Left ventricle myocardium inferior (tissue), 1 donor: Measurements from ENCODE around the gene MDM4. TPM values are rescaled to one million over a fixed set of nuclear protein-coding genes. Genes with fewer than 3 reads are reported as not detected.
"Not testable (repeated sequence)": the region's sequence is repeated elsewhere in the genome, so short reads cannot be mapped to it uniquely, and the experiment has no call there.

Source experiments
- DNase-seq: peaks from one replicate; pipeline ENCODE4 v3.0.0-alpha.2; 2020
- H3K27ac ChIP-seq: fragments of 200-600 bp; replicated peaks from 2 replicates; pipeline ENCODE4 v1.8.0; 2021
- H3K27me3 ChIP-seq: fragments of 200-600 bp; 2 replicates; pipeline ENCODE4 v1.8.0; 2021; ENCODE audit warnings: low read depth
- H3K36me3 ChIP-seq: fragments of 200-600 bp; 2 replicates; pipeline ENCODE4 v1.8.0; 2021
- H3K4me1 ChIP-seq: fragments of 200-600 bp; 2 replicates; pipeline ENCODE4 v1.8.0; 2021
- H3K4me3 ChIP-seq: fragments of 200-600 bp; 2 replicates; pipeline ENCODE4 v1.8.0; 2021; ENCODE audit warnings: mild to moderate bottlenecking, moderate library complexity
- H3K9me3 ChIP-seq: fragments of 200-600 bp; replicated peaks from 2 replicates; pipeline ENCODE4 v1.8.0; 2021
- intact Hi-C: fragments of 100-400 bp; cut with micrococcal nuclease; formaldehyde crosslinking; loops from one replicate; pipeline ENCODE4 v1.11.0; 2022
- total RNA-seq: library from RNA; stranded (reverse); fragmentation: NEBNext Ultra II Directional; extraction: Animal tissue kit (Norgen Biotek cat#: 25700); gene quantifications from one replicate; pipeline ENCODE4 v1.2.1, GENCODE V29; 2021
- TF ChIP-seq, protein P1 (sequence below): fragments of 200-600 bp; IDR thresholded peaks from 2 replicates; pipeline ENCODE4 v1.8.0; 2021; ENCODE audit warnings: antibody characterized with exemption, mild to moderate bottlenecking, borderline replicate concordance
- donor health status: DM: no; HTN: yes; CAD: no; lungs with severe emphysema.

Gene MDM4
- total RNA-seq, 1 donor from 2014 or later: 29.3 TPM

DNA sequence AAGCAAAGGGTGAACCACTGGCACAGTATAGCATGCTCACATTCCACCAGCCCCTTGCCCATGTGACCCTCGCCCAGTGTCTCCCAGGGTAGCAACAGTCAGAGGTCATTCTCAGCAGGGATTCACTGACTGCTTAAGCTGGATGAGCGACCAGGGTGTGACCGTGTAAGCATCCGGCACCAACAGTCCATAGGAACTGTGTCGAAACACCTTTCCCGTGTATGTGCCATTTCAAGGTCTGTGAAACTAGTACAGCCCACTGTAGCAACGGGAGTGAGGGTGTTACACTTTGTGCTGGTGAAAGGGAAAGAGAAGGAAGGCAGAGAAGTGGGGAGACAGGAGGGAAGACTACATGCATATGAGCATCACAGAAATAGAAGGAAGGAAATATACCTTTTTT lies 32.4 kb upstream of the MDM4 start:
- Histone ChIP-seq H3K36me3 (no peaks in the 10 kb centered on the region), H3K9me3 (no peaks in the 10 kb centered on the region), H3K27me3 (no peaks in the 10 kb centered on the region), H3K27ac (peak overlapping the region; percentile 71), H3K4me1 (peaks cover 73% of the 10 kb centered on the region), H3K4me3 (no peak overlapping the region)
- intact Hi-C loops: no loop called here
- TF ChIP-seq, protein P1, sequence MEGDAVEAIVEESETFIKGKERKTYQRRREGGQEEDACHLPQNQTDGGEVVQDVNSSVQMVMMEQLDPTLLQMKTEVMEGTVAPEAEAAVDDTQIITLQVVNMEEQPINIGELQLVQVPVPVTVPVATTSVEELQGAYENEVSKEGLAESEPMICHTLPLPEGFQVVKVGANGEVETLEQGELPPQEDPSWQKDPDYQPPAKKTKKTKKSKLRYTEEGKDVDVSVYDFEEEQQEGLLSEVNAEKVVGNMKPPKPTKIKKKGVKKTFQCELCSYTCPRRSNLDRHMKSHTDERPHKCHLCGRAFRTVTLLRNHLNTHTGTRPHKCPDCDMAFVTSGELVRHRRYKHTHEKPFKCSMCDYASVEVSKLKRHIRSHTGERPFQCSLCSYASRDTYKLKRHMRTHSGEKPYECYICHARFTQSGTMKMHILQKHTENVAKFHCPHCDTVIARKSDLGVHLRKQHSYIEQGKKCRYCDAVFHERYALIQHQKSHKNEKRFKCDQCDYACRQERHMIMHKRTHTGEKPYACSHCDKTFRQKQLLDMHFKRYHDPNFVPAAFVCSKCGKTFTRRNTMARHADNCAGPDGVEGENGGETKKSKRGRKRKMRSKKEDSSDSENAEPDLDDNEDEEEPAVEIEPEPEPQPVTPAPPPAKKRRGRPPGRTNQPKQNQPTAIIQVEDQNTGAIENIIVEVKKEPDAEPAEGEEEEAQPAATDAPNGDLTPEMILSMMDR: no peak
- no peak for DNase-seq

DNA sequence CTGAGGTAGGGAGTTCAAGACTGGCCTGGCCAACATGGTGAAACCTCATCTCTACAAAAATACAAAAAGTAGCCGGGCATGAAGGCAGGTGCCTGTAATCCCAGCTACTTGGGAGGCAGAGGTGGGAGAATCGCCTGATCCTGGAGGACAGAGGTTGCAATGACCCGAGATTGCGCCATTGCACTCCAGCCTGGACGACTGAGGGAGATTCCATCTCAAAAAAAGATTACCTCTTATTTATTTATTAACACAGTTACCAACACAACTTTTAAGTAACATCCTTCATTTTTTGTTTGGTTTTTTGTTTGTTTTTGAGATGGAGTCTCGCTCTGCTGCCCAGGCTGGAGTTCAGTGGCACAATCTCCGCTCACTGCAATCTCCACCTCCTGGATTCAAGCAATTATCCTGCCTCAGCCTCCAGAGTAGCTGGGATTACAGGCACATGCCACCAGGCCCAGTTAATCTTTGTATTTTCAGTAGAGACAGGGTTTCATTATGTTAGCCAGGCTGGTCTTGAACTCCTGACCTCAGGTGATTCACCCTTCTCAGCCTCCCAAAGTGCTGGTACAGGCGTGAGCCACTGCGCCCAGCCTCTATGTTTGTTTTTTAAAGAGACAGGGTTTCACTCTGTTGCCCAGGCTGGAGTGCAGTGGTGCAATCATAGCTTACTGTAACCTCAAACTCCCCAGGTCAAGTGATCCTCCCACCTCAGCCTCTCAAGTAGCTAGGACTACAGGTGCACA lies 29.5 kb upstream of the MDM4 start:
- H3K36me3 ChIP-seq, H3K27me3 ChIP-seq, H3K9me3 ChIP-seq, H3K27ac ChIP-seq, H3K4me3 ChIP-seq, intact Hi-C loops, DNase-seq: not testable (repeated sequence)
- H3K4me1 ChIP-seq: peaks cover 68% of the 10 kb centered on the region

DNA sequence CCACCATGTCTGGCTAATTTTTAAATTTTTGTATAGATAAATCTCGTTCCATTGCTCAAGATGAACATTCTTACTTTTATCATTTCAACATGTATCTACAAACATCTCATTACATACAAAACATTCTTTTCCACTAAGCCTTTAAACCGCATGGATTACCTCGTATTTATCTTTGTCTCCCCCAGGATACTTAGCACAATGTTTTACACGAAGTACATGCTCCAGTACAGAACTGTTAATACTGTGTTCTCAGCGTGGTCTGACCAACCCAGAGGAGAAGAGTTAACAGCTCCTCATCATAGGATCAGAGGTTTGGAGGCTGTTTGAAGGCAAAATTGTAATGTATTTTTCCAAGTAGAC lies 29.0 kb upstream of the MDM4 start:
- no peaks in the 10 kb centered on the region for H3K36me3 ChIP-seq
- no peaks in the 10 kb centered on the region for H3K27me3 ChIP-seq
- H3K4me3 ChIP-seq: no peak overlapping the region
- TF ChIP-seq, protein P1: no peak
- peaks cover 68% of the 10 kb centered on the region for H3K4me1 ChIP-seq
- DNase-seq: no peak
- H3K27ac ChIP-seq: no peak overlapping the region
- H3K9me3 ChIP-seq: no peaks in the 10 kb centered on the region
- intact Hi-C loops: no loop called here

DNA sequence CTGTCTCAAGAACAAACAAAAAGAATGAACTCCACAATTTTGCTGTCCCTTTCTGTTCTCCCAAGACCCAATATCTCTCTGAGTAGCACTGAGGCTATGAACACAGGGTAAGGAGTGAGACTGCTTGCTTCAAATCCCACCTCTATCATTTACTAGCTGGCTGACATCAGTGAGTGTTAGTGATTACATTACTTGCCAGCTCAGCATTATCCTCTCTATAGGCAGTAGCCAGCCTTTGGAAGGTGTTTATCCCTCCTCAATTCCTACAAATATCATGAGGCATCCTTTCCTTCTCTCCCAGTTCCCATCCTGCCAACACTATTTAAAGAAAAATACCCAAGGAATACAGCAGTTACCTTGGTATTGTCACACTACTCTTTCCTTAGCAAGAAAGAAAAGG lies 24.6 kb upstream of the MDM4 start:
- intact Hi-C loops: no loop called here
- no peak for DNase-seq
- Histone ChIP-seq H3K4me1 (peaks cover 74% of the 10 kb centered on the region), H3K27ac (peak overlapping the region; percentile 98), H3K9me3 (no peaks in the 10 kb centered on the region), H3K36me3 (no peaks in the 10 kb centered on the region), H3K27me3 (no peaks in the 10 kb centered on the region), H3K4me3 (peak overlapping the region; percentile 87)
- TF ChIP-seq, protein P1: no peak

DNA sequence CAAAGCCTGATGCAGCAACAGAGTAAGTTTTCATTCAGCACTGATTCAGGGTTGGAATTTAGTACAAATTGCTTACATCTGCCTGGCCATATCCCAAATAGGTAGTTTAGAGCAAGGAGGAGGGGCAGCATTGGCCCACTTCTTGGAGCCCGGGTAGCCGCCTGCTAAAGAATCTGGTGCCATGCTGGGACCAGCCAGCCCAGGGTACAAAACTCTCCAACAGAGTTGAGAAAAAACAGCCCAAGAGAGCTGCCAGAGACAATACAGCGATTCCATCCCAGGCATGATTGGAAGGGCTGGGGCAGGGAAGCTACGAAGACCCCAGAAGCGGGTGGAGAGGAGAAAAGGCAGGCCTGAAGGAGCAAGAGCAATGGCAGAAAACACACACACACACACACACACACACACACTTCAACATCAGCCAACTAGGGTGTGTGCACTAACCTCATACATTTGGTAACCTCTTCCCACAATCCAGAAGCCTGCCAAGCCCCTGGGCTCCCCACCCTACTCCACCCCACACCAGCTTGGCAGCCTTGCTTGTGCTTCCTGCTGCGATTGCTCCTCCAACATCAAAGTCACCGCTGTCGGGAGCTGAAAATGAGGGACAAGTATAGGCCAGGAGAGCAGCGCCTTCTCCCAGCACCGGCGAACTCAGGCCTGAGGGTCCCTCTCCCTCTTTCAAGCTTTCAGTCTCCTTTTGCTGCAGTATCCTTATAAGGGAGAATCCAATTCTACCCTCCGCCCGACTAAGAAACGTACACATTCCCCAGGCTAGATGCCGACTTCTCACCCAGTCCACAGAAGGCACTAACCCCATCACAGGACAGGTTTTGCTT lies 22.8 kb upstream of the MDM4 start:
- Histone ChIP-seq H3K9me3 (no peaks in the 10 kb centered on the region), H3K4me1 (peaks cover 66% of the 10 kb centered on the region), H3K27ac (peak overlapping the region; percentile 98), H3K4me3 (peak overlapping the region; percentile 87), H3K27me3 (no peaks in the 10 kb centered on the region), H3K36me3 (no peaks in the 10 kb centered on the region)
- intact Hi-C loops: no loop called here
- TF ChIP-seq, protein P1: no peak
- DNase-seq: peak; percentile 74

DNA sequence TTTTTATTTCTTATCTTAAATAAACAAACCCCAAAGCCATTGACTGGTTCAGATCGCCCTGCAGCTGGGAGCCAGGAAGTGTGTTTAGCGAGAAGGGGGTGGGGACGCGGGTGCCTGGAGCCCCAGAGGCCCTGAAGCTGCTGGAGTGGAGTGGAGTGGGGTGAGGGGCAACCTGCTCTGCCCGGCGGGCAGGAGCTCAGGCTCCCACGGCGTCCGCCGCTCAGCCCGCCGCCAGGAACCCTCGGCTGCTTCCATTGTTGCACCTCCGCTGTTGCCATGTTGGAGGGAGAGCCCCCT lies 22.3 kb upstream of the MDM4 start:
- intact Hi-C loops: no loop called here
- TF ChIP-seq, protein P1: no peak

More for the DNA sequence above, 22.3 kb upstream of the MDM4 start:
- H3K4me3 ChIP-seq: peak overlapping the region; percentile 87
- H3K27ac ChIP-seq: peak overlapping the region; percentile 98
- H3K27me3 ChIP-seq: no peaks in the 10 kb centered on the region
- DNase-seq: peak; percentile 56
- H3K4me1 ChIP-seq: peaks cover 62% of the 10 kb centered on the region
- H3K36me3 ChIP-seq: no peaks in the 10 kb centered on the region
- no peaks in the 10 kb centered on the region for H3K9me3 ChIP-seq
